ENCODE results near the gene PEX12. TPM values are rescaled to one million over a fixed set of nuclear protein-coding genes. Genes with fewer than 3 reads are reported as not detected.

The PEX12 gene
- total and polyA plus RNA-seq, 9 of the 15 experiments (the other 6 are each of a cell fraction or from before 2014, with no cell fraction given), result 4.0 to 12.4 (median 6.4) TPM

GRCh38 chr17:35627417-35627816, 49.0 kb upstream of the PEX12 start:
- Histone ChIP-seq H4K20me1 (replicated peaks; ENCODE audit: control insufficient read depth, insufficient read depth, low read length) (no peaks in the 10 kb centered on the region), H3K9me3 (replicated peaks; ENCODE audit: control insufficient read depth, insufficient read depth, low read depth, low read length) (no peaks in the 10 kb centered on the region), H3K4me2 (ENCODE audit: insufficient read depth, low read length) (no peak overlapping the region), H3K27ac (ENCODE audit: extremely low read depth, low read depth, low read length) (no peak overlapping the region), H3K9ac (ENCODE audit: insufficient read depth in 1 of 2, low read depth in 2 of 2, low read length in 2 of 2) (no peak overlapping the region), H3K27me3 (ENCODE audit: control insufficient read depth in 2 of 2, insufficient read depth in 2 of 2, low read length in 2 of 2) (no peaks in the 10 kb centered on the region), H2AFZ (ENCODE audit: low read depth, low read length) (no peak overlapping the region), H3K4me3 (no peak overlapping the region), H3K9me1 (ENCODE audit: control insufficient read depth, insufficient read depth, low read length) (no peaks in the 10 kb centered on the region), H3K79me2 (ENCODE audit: control insufficient read depth, insufficient read depth, low read length) (no peaks in the 10 kb centered on the region), H3K4me1 (replicated peaks in 1 of 2; ENCODE audit: control insufficient read depth in 2 of 2, insufficient read depth in 2 of 2, low read length in 2 of 2) (no peaks in the 10 kb centered on the region), H3K36me3 (ENCODE audit: control insufficient read depth, insufficient read depth, low read length) (peaks cover 93% of the 10 kb centered on the region)
- no peak for ATAC-seq
- BruUV-seq (replicated peaks), result no TSS peak
- TF ChIP-seq SMAD2 (IDR thresholded peaks at IDR 0.05; ENCODE audit: low read depth, low read length), result no peak
- TF ChIP-seq CSDE1 (IDR thresholded peaks at IDR 0.05), result no peak
- TF ChIP-seq ZNF23 (CRISPR knock-in tag; IDR thresholded peaks at IDR 0.05), result no peak
- TF ChIP-seq, protein P1, sequence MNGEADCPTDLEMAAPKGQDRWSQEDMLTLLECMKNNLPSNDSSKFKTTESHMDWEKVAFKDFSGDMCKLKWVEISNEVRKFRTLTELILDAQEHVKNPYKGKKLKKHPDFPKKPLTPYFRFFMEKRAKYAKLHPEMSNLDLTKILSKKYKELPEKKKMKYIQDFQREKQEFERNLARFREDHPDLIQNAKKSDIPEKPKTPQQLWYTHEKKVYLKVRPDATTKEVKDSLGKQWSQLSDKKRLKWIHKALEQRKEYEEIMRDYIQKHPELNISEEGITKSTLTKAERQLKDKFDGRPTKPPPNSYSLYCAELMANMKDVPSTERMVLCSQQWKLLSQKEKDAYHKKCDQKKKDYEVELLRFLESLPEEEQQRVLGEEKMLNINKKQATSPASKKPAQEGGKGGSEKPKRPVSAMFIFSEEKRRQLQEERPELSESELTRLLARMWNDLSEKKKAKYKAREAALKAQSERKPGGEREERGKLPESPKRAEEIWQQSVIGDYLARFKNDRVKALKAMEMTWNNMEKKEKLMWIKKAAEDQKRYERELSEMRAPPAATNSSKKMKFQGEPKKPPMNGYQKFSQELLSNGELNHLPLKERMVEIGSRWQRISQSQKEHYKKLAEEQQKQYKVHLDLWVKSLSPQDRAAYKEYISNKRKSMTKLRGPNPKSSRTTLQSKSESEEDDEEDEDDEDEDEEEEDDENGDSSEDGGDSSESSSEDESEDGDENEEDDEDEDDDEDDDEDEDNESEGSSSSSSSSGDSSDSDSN (IDR thresholded peaks at IDR 0.05; ENCODE audit: borderline replicate concordance in 1 of 2, low read depth in 2 of 2, low read length in 2 of 2), result no peak
- no peak for TF ChIP-seq MBD1 (CRISPR knock-in tag; IDR thresholded peaks at IDR 0.05)
- TF ChIP-seq PHB2 (IDR thresholded peaks at IDR 0.05; ENCODE audit: low read depth), result no peak
- TF ChIP-seq SRSF7 (optimal IDR thresholded peaks at IDR 0.05; ENCODE audit: low read depth, low read length), result no peak
- no peak for TF ChIP-seq TEAD1 (CRISPR knock-in tag; IDR thresholded peaks at IDR 0.05)
- TF ChIP-seq FOXM1 (IDR thresholded peaks at IDR 0.05; ENCODE audit: low read depth), result no peak
- no peak for TF ChIP-seq FOXM1 (CRISPR knock-in tag; IDR thresholded peaks at IDR 0.05; ENCODE audit: low read depth)
- TF ChIP-seq, protein P2, sequence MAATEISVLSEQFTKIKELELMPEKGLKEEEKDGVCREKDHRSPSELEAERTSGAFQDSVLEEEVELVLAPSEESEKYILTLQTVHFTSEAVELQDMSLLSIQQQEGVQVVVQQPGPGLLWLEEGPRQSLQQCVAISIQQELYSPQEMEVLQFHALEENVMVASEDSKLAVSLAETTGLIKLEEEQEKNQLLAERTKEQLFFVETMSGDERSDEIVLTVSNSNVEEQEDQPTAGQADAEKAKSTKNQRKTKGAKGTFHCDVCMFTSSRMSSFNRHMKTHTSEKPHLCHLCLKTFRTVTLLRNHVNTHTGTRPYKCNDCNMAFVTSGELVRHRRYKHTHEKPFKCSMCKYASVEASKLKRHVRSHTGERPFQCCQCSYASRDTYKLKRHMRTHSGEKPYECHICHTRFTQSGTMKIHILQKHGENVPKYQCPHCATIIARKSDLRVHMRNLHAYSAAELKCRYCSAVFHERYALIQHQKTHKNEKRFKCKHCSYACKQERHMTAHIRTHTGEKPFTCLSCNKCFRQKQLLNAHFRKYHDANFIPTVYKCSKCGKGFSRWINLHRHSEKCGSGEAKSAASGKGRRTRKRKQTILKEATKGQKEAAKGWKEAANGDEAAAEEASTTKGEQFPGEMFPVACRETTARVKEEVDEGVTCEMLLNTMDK (IDR thresholded peaks at IDR 0.05; ENCODE audit: borderline replicate concordance, insufficient read depth, low read depth, low read length, poor library complexity, severe bottlenecking), result no peak
- no peak for TF ChIP-seq CREBBP (IDR thresholded peaks at IDR 0.05; ENCODE audit: low read depth, low read length)
- TF ChIP-seq CBX2 (IDR thresholded peaks at IDR 0.05; ENCODE audit: insufficient read depth, low read length, poor library complexity, severe bottlenecking), result no peak
- no peak for TF ChIP-seq LARP7 (IDR thresholded peaks at IDR 0.05)
- TF ChIP-seq FUS (optimal IDR thresholded peaks at IDR 0.05; ENCODE audit: low read depth, low read length), result no peak
- TF ChIP-seq ZNF766 (CRISPR knock-in tag; conservative IDR thresholded peaks at IDR 0.05), result no peak
- TF ChIP-seq ZNF431 (CRISPR knock-in tag; IDR thresholded peaks at IDR 0.05), result no peak
- TF ChIP-seq ZBED1 (IDR thresholded peaks at IDR 0.05), result no peak
- intact Hi-C loops (cut with micrococcal nuclease) (no loop called here), in situ Hi-C loops (cut with MboI) (no loop called here)
- CTCF ChIA-PET (ENCODE audit: low intra/inter-chr PET ratio), result no interaction called here
- no peak for FAIRE-seq
- no peak for DNase-seq (ENCODE audit: extremely low read depth in 1 of 4, low spot score in 3 of 4)
- WGBS (ENCODE audit: insufficient coverage, low coverage, missing lambda C conversion rate), result 90% methylated on average over 4 of the region's 4 CpGs
- POLR2A ChIA-PET, result no interaction called here

Measured in K562 (cell line).